CD4-positive, alpha-beta T cell treated with Interleukin-6 at 100 ng/mL for 8 hours (primary cell): ENCODE data around the gene EXOC4.

ENCODE experiments used
- DNase-seq: peaks from one replicate; pipeline ENCODE4 v3.0.0-alpha.2; 2020; ENCODE audit warnings: mixed read lengths, low spot score

Gene EXOC4

DNA sequence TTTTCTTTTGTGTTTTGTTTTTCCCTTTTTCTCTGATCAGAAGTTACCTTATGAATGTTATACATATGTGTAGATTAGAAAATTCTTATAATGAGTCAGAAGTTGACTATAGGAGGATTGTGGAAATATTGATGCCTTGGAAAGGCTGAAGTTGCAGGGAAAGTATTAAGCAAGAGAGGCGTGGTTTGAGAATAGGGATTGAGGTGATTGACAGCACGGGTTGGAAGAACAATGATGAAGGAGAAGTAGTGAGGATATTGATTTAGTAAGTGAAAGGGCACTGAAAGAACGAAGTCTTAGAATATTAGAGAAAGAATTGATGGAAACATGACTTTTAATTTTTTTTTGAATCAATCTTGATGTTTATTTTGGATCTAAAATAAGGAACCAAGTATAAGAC lies 176.0 kb downstream of the EXOC4 start:
- DNase-seq = no peak

DNA sequence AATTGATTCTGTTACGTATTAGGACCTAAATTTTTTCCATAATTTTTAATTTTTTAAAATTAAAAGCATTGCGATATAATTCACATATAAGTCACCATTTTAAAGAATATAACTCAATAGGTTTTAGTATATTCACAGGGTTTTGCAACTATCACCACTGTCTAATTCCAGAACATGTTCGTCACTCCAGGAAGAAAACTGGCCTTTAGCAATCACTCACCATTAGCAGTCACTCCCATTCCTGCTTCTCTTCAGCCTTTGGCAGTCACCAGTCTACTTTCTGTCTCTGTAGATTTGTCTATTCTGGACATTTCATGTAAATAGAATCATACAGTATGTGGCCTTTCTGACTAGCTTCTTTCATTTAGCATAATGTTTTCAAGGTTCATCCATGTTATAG lies 176.5 kb downstream of the EXOC4 start:
- DNase-seq = no peak

DNA sequence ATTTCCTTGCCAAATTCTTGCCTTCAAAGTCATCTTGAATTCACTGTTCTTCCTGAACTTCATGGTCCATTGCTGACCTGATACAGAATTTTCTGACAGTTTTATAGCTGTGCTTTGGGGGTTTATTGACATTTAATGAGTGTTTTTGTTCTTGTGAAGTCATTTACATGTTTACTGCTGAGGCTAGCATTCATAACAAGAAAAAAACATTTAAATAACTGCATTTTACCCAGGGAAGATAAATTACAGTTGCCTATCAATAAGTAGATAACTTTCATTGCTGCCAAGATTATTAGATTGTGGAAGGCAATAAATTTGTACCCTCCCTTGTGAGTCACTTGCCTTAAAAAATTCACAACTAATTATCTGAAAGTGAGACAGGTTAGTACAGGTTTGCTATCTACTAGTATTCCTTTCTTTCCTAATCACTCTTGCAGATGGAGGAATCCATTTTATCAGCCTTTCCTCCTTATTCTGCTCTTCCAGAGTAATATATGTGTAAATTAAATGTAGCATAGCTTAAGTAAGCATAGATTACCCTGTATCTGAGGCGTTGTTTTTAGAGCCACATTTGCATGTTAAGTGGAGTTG lies 178.4 kb downstream of the EXOC4 start:
- no peak for DNase-seq

DNA sequence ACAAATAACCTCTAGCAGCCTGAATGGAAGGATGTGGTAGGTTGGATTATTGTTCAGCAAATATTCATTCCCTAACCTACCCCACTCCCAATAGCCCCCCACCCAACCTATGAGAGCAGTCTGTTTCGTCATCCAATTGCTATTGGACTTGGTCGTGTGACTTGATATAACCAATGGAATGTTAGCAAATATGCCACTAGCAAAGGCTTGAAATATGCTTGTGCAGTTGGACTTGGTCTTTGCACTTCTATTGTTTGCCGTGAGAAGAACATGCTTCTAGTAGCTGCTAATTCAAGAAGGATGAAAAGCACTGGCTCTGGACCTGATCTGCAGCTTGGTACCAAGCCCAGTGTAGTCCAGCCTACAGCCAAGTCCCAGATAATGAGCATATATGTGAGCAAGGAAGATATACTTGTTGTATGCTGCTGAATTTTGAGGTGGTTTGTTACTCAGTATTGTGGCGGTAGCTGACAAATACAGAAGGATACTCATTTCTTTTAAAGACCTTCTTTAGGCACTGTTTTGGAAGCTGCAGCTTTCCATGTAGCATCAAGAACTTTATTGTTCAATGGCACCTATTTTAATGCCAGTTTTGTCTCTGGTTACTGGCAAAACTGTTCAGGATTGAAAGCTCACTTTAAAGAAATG lies 180.4 kb downstream of the EXOC4 start:
- no peak for DNase-seq

DNA sequence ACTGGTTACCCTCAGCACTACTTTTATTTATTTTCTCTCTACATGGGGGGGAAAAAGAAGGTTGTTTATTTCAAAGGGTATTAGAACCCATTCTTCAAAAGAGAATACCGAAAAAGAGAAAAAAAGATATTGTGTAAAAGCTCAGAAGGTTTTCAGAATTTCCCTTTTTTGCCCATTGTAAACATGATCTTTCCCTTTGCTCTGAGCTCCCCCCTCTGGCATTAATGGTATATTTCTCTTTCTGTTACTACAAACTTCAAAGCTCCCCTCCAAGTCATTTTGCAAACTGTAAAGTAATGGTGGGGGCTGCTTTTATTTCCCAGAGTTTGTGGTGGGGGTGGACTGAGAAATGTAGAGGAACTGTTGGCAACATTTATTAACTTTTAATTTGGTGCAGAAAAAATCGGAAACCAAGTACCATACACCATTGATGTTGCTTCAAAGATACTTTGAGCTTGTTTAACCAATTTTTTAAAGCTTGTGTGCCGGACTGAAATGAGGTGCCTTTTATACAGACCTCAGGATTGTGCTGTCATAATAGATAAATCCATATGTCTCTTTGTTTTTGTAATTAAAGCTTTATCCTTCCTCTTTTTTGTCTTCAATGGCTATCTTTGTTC lies 181.5 kb downstream of the EXOC4 start:
- no peak for DNase-seq

DNA sequence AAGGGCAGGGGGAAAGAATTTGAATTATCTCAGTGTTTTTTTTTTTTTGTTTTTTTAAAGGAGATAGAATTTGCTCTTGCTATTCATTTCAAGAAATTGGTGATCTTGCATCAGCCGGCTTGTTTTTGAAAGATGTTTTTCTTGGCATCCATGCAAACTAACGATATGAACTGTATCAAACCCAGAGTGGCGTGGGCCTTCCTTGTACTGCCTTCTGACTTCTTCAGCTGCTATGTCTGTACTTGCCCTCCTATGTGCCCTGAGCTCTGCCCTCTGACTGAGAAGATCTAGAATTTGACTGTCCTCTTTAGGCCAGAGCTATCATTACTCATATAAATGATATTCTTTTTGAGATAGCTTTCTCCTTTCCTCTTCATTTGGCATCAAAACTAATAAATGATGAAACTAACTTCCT lies 183.1 kb downstream of the EXOC4 start:
- no peak for DNase-seq

DNA sequence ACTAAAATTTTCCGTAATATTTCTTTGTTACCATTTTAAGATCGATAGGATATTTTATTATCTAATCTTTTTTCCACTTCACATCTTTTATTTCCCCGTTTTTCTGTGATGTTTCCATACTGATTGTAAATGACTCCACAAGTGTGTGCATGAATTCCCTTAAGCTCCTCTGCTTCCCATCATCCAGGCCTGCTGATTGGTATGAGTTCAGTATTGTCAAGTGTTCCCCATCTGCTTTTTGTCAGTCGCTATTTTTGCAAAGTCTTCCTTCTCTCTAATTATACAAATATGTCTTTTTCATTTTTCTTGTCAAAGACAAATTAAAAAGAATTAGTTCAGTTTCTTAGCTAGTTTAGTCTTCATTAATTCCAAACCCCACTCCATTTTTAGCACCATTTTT lies 184.7 kb downstream of the EXOC4 start:
- no peak for DNase-seq

DNA sequence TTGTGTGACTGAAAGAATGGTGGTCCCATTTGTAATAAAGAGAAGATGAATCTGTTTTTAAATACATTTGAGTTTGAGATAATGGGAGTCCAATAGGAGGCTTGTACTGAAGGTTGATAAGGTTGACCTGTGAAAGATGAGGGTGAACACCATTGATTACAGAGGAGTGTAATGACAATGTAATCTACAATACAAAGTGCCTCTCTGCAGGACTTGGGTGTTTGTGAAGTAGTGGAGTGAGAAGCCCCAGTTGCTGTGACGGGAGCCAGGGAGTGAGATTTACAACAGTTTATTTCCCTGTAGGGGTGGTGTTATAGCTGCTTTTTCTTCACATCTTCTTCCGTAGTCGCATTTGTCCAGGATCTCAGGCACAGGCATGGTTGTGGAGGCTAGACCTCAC lies 189.9 kb downstream of the EXOC4 start:
- DNase-seq = no peak

DNA sequence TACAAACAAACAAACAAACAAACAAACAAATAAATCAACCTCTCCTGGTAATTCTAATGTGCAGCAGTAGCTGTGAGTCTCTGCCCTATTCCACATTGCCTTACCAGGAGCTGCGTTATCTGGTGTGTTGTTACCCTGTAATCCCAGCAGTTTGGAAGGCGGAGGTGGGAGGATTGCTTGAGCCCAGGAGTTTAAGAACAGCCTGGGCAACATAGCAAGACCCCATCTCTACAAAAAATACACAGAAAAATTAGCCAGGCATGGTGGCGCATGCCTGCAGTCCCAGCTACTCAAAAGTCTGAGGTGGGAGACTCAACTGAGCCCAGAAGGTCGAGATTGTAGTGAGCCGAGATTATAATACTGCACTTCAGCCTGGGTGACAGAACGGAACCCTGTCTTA lies 192.7 kb downstream of the EXOC4 start:
- DNase-seq = no peak

DNA sequence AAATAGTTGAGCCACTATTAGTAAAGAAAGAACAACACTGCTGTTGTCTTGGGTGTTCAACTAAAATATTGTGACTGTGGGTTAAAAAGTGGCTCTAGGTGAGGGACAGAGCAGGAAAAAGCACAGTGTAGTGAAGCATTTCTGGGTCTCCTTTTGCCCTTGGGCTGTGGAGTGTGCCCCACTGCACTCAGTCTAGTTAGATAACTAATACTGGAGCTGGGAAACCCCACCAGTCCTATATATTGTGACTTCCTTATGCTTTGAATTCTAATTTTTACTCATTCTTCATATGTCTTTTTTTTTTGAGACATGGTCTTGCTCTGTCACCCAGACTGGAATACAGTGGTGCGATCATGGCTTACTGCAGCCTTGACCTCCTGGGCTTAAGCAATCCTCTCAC lies 195.1 kb downstream of the EXOC4 start:
- no peak for DNase-seq

DNA sequence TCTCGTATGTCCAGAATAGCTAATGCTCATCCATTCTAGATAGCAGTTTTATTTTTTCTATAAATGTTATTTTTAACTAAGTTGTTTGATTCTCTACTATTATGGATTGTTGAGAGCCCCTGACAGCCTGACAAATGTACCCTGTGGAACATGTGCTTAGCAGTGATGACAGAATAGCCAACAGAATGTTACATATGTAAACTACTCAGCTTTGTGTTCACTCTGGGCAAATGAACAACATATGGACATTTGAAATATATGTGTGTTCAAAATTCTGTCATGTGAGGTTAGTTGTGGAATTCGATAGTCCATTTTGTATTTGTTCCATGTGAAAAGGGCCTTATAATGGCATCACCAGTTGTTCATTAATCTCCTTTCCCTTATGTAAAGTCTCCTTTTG lies 199.7 kb downstream of the EXOC4 start:
- DNase-seq = no peak

DNA sequence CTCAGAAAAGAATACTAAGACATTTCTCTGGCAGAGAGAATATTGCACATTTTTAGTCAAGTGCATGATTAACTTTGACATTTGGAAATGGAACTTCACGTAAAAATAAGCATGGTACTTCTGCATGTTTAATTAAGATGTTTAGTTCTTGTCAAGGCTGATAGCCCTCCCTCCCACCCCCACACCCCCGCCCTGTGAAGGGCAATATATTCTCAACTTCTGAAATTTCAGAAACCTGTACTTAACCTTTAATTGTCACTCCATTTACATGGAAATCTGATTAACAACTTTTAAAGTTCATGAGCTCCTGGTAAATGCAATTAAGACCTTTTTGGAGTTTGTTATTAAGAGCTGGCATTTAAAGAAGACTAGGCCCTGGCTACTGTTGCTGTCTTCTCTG lies 205.8 kb downstream of the EXOC4 start:
- no peak for DNase-seq

DNA sequence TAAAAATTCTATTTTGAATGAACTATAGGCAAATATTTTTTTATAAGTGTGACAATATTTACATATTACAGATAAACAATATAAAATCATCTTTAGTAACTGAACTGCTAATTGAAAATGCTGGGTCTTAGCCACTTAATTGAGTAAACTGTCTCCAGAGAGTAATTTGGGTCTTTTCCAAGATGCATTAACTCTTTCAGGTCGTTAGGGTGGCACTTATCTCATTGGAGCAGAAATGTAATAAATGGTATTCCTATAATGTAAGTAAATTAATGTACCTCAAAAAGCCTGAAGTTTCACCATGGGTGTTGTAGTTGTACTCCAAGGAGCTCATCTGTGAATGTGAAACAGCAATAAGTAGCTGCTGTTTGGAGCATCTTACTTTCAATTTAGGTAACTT lies 208.5 kb downstream of the EXOC4 start:
- no peak for DNase-seq

DNA sequence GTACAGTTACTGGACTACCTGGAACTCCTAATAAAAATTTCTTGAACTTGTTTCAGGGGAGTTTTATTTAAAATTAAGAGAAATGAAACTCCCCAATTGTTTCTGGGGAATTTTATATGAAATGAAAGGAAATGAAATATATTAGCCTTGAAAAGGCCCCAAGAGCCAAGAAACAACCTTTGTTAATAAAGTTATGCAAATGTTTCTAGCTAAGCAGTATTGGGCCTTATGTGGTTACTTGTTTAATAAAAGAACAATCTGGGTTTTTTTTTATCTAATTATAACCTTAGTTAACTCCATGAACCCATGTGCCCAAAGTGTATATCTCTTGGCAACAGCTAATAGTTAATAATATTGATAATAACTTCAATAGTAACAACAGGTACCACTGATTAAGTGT lies 222.8 kb downstream of the EXOC4 start:
- DNase-seq = no peak

DNA sequence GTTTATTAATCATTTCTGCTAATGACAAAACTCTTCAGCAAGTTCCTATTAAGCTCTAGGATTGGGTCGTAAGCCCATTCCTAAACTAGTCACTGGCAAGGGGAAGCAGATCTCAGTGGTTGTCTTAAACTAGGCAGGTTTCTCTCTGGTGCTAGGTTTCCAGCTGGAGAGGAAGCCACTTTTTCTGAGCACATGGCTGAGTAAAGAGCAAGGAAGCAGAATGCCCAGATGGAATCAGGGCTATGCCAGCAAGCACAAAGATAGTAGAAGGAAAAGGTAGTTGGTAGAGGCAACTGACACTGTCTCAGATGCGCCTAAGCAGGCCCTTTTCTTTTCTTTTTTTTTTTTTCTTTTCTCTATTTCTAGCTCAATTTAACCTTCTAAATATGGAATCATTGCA lies 224.9 kb downstream of the EXOC4 start:
- no peak for DNase-seq

DNA sequence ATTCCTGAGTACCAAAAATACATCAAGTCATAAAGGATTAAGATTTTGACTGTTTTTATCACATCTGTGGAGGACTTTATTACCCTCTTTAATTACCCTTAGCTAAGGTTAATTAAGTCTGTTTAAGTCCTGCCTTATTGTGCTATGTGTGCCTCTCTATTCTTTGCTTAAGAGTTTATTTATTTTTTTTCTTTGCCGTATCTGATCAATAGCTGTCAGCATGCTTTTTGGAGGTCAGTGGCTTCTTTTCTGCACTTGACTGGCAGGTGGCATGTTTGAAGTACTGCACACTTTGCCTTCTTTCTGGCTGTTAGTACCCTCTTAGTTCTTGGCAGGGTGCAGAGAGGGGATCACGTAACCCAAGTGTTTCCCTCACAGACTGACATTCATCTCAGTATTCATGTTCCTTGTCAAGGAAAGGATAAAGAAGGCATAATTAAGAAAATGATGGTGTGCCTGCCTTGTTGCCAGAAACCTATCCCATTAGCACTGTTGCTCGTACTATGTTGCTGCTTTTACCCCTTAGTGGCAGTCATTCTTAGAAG lies 225.8 kb downstream of the EXOC4 start:
- no peak for DNase-seq

DNA sequence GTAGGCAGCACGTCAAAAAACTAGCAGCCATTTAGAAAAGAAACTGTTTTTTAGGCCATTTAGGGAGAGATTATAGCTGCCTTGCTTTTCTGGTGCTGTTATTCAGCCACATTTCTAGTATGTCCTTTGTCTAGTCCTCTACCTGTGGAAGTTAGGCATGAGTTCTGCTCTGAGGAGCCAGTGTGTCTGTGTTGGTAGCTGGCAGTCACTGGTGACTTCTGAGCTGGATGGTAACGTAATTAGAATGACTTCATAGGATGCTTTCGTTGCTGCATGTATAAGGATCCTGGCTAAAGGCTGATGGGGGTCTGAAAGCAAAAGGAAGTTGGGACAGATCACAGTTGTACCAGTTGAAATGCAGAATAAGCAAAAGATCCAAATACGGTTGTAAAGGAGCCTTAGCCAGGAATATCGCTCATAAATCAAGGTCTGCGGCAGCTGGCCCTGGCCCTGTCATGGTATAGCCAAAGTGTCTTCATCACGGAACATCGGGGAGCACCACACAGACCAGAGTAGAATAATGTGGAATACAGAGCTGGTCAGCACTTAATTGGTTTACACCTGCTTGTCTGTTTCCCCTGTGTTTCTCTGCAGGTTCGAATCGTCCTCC lies 226.7 kb downstream of the EXOC4 start:
- DNase-seq = no peak

DNA sequence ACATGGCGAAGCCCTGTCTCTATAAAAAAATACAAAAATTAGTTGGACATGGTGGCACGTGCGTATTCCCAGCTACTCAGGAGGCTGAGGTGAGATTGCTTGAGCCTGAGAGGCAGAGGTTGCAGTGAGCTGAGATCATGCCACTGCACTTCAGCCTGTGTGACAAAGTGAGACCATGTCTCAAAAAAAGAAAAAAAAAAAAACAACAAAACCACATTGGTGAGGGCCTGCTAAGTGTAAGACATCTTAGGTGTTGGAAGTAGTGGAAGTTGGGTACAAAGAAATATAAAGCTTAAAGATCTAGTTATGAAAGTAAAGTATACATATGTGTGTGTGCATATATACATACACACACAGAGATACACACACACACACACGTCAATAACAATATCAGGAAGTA lies 228.0 kb downstream of the EXOC4 start:
- no peak for DNase-seq

DNA sequence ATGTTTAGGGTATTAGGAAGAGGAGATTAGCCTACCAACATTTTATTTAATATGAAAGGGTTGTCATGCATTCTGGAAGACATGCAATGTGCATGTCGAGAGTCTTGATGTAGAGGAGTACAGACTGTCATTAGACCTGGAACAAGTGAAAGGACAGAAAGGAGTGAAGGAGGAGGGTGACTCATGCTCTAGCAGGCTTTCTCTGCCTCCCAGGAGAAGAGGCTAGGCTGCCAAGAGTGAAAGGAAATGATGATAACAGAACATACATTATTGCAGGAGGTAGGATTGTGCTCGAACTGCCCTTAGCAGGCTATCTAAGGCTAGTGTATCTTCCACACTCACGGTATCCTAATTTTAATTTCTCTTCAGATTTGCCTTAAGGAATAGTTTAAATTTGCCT lies 228.8 kb downstream of the EXOC4 start:
- DNase-seq = no peak

DNA sequence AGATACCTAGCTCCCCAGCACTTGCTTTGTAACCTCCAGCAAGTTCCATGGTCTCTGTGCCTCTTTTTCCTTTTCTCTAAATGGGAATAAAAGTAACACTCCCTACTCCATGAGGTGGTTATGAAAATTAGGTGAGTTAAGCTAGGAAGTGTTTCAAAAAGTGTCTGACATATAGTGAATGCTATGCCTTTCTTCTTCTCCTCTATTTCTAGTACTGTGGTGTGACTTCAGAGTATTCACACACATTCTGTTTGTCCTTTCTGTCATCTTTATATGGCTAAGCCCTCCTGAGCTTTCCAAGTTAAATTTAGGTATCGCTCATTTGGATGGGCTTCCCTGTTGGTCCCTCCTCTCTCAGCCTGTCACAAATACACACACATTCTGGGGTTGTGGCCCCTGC lies 229.7 kb downstream of the EXOC4 start:
- DNase-seq = no peak

DNA sequence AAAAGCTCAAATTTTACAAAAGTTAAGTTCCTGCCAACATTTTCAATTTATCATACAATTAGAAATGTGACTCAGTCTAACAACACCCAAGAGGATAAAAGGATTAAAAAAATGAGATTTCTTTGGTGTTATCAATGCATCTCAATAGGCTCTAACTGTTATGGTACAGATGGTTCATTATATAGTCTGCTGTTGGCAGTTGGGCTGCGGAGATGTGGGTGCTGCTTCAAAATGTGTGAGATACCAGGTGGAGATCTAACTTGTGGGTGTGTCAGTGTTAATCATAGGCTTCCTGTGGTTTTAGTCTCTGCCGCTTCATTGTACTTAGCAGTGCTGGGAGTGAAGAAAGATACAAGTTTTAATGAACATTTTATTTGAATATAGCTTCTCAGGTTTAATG lies 231.2 kb downstream of the EXOC4 start:
- DNase-seq = peak; percentile 43

DNA sequence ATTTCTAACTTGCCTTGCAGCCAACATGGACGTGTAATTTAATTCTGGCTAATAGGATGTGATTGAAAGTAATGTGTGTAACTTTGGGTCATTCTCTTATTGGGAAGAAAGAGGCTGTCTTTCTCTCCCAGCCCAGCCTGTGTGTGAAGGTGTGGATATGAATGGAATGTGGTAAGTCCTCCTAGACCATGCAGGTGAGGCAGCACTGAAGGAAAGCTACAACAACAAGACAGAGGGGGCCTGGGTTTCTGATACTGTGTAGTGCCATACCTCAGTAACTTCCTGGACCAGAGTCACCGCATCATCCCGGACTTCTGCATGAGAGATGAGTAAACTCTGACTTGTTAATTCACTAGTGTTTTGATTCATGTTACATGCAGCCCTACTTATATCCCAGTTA lies 237.0 kb downstream of the EXOC4 start:
- DNase-seq = no peak

DNA sequence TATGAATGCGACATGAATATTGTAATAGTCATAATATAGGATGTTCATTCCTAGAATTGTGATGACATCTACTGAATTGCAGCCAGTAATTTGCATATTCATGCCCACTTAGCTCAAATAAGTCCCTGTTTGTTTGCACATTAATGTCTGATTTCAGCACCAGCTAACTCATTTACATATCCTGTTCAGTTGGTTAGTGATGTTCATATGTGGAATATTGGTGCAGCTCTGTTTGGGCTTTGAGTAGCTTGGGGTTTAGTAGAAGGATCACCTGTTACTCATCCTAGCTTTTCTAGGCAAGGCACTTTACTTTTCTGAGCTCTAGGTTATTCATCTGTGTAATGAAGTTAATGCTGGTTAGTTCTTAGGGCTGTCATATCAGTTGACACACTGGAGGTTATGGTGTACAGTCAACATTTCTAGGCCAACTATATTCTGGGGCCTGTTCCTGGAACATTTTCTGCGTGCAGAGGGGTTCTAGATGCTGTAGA lies 238.4 kb downstream of the EXOC4 start:
- DNase-seq = no peak
